GM12892 (cell line): ENCODE results near the gene TNS1.

Experiments used
- POLR2A ChIP-seq: IDR thresholded peaks from 2 replicates; pipeline ENCODE4 v1.6.1; 2011; ENCODE audit warnings: low read depth, low read length, control low read depth
- POLR2AphosphoS5 ChIP-seq: IDR thresholded peaks from 2 replicates; pipeline ENCODE4 v1.6.1; 2011; ENCODE audit warnings: low read depth, low read length, control low read depth
- TAF1 ChIP-seq: IDR thresholded peaks from 2 replicates; pipeline ENCODE4 v1.6.1; 2011; ENCODE audit warnings: low read depth, mild to moderate bottlenecking, control low read depth, low read length, borderline replicate concordance

- TF ChIP-seq POLR2A (no peak), POLR2AphosphoS5 (no peak), TAF1 (no peak)
Measured at GRCh38 chr2:217958884-217959225, 43.9 kb downstream of the TNS1 start.
